Esophagus squamous epithelium (tissue), 5 donors: ENCODE data around the gene AK9. TPM values are rescaled to one million over a fixed set of nuclear protein-coding genes. Genes with fewer than 3 reads are reported as not detected.

Experiments used
- DNase-seq: peaks from one replicate; lab custom pipeline; 2025; lab: John Stamatoyannopoulos, UW
- H3K27ac ChIP-seq, 4 donors: fragments of 200-600 bp; sonication (generic); one replicate each; pipeline ENCODE4 v1.5.1; 2016 to 2019; ENCODE audit warnings: mild to moderate bottlenecking in 1 of 4
- H3K27me3 ChIP-seq, 4 donors: fragments of 200-600 bp; sonication (generic); 1 replicate in 3 of 4; 2 replicates in 1 of 4; pipeline versions ENCODE4 v1.5.1 to v1.6.0; 2017 to 2021; ENCODE audit warnings: antibody characterized with exemption in 1 of 4
- H3K36me3 ChIP-seq, 3 donors: fragments of 200-600 bp; sonication (generic); one replicate each; pipeline ENCODE4 v1.5.1; 2016 to 2019
- H3K4me1 ChIP-seq, 3 donors: fragments of 200-600 bp; sonication (generic); one replicate each; pipeline ENCODE4 v1.5.1; 2017 to 2019
- H3K4me3 ChIP-seq, 4 donors: fragments of 200-600 bp; sonication (generic); 1 replicate in 3 of 4; 2 replicates in 1 of 4; pipeline ENCODE4 v1.5.1; 2016 to 2019; ENCODE audit warnings: mild to moderate bottlenecking in 2 of 4, moderate library complexity in 1 of 4
- H3K9me3 ChIP-seq, 3 donors: fragments of 200-600 bp; sonication (generic); one replicate each; pipeline ENCODE4 v1.5.1; 2016 to 2019
- CTCF ChIP-seq, 6 experiments: fragments of 450-650 bp in 4 of 6; fragments of 200-600 bp in 2 of 6; sonication (generic) in 2 of 6; IDR thresholded peaks; one replicate each; pipeline ENCODE4 v1.5.1; 2016 to 2019; ENCODE audit warnings: antibody characterized with exemption in 6 of 6, mild to moderate bottlenecking in 4 of 6, moderate library complexity in 4 of 6
- POLR2A ChIP-seq, 4 donors: fragments of 450-650 bp; IDR thresholded peaks; one replicate each; pipeline ENCODE4 v1.6.1; 2017; ENCODE audit warnings: antibody characterized with exemption in 4 of 4, mild to moderate bottlenecking in 4 of 4, moderate library complexity in 3 of 4
- whole genome bisulfite sequencing, 2 donors: methylation state at CpG; one replicate each; pipeline ENCODE4 v1.1.5; 2018; 5-methylcytosine and 5-hydroxymethylcytosine counted together
- intact Hi-C: fragments of 100-400 bp; cut with DNase I; formaldehyde crosslinking; loops from one replicate; pipeline ENCODE4 v1.15.0; 2022
- total RNA-seq, 4 donors: library from RNA; depleted of rRNA; stranded (reverse); fragments of >200 nt; gene quantifications; one replicate each; pipeline ENCODE4 v1.1.0, GENCODE V29; 2016
- donor health status: DM: yes; HTN: yes; CAD: no.

Gene AK9
- total RNA-seq, 4 donors from 2014 or later, result 2.8 to 9.0 (median 3.2) TPM

- WGBS, 2 donors, result 94 to 95% methylated on average over 5 of the region's 5 CpGs
- peaks cover 0 to 31% (median 12%) of the 10 kb centered on the region in 3 donors for H3K4me1 ChIP-seq
- intact Hi-C loops, result no loop called here
- H3K4me3 ChIP-seq, result no peak overlapping the region
- no peak overlapping the region for H3K27ac ChIP-seq
- no peaks in the 10 kb centered on the region for H3K9me3 ChIP-seq
- no peak for TF ChIP-seq POLR2A (IDR thresholded peaks at IDR 0.05)
- no peak for TF ChIP-seq CTCF (IDR thresholded peaks at IDR 0.05)
- no peaks in the 10 kb centered on the region for H3K27me3 ChIP-seq
- peaks cover 0 to 14% (median 0%) of the 10 kb centered on the region in 3 donors for H3K36me3 ChIP-seq
- DNase-seq, result no peak
Observed at GRCh38 chr6:109696355-109696754, 5.4 kb upstream of the AK9 start.

- Histone ChIP-seq H3K27me3 (no peaks in the 10 kb centered on the region), H3K36me3 (peaks cover 0 to 14% (median 0%) of the 10 kb centered on the region in 3 donors), H3K4me3 (no peak overlapping the region), H3K9me3 (no peaks in the 10 kb centered on the region), H3K27ac (no peak overlapping the region), H3K4me1 (peaks cover 0 to 23% (median 12%) of the 10 kb centered on the region in 3 donors)
- no peak for DNase-seq
- intact Hi-C loops, result no loop called here
- WGBS, 2 donors, result 66 to 67% methylated on average over 4 of the region's 4 CpGs
- TF ChIP-seq CTCF (IDR thresholded peaks at IDR 0.05) (no peak), POLR2A (IDR thresholded peaks at IDR 0.05) (no peak)
Observed at GRCh38 chr6:109695468-109695867, 4.5 kb upstream of the AK9 start.

GRCh38 chr6:109693111-109693510, 2.1 kb upstream of the AK9 start:
- Histone ChIP-seq H3K4me3 (no peak overlapping the region), H3K4me1 (peaks cover 0 to 36% (median 12%) of the 10 kb centered on the region in 3 donors), H3K27ac (no peak overlapping the region), H3K9me3 (no peaks in the 10 kb centered on the region), H3K36me3 (peaks cover 0 to 11% (median 0%) of the 10 kb centered on the region in 3 donors), H3K27me3 (no peaks in the 10 kb centered on the region)
- intact Hi-C loops, result no loop called here
- DNase-seq, result no peak
- TF ChIP-seq CTCF (IDR thresholded peaks at IDR 0.05) (no peak), POLR2A (IDR thresholded peaks at IDR 0.05) (no peak)

- Histone ChIP-seq H3K36me3 (peaks cover 0 to under 1% (median 0%) of the 10 kb centered on the region in 3 donors), H3K9me3 (no peaks in the 10 kb centered on the region), H3K4me3 (peak overlapping the region; percentile 75 to 91 (median 82)), H3K27me3 (no peaks in the 10 kb centered on the region), H3K4me1 (peaks cover 0 to 36% (median 12%) of the 10 kb centered on the region in 3 donors), H3K27ac (peak overlapping the region; percentile 81 to 90 (median 87))
- peak; percentile 9 for DNase-seq
- TF ChIP-seq POLR2A (IDR thresholded peaks at IDR 0.05) (no peak), CTCF (IDR thresholded peaks at IDR 0.05) (no peak)
- WGBS, 2 donors, result 0 to 4% methylated on average over 14 to 21 of the region's 24 CpGs
- intact Hi-C loops, result no loop called here
Observed at GRCh38 chr6:109690373-109690736, 647 bp downstream of the AK9 start.

- no peak for DNase-seq
- Histone ChIP-seq H3K27me3 (no peaks in the 10 kb centered on the region), H3K27ac (peak overlapping the region in 1 of 4 donors; percentile 23), H3K9me3 (no peaks in the 10 kb centered on the region), H3K4me3 (no peak overlapping the region), H3K36me3 (no peaks in the 10 kb centered on the region), H3K4me1 (peaks cover 0 to 23% (median 7%) of the 10 kb centered on the region in 3 donors)
- WGBS, 2 donors, result 0 to 21% methylated on average over 2 of the region's 2 CpGs
- intact Hi-C loops, result no loop called here
- TF ChIP-seq POLR2A (IDR thresholded peaks at IDR 0.05) (no peak), CTCF (IDR thresholded peaks at IDR 0.05) (no peak)
Observed at GRCh38 chr6:109687271-109687761, 3.7 kb downstream of the AK9 start.
